HG02588 (cell line): ENCODE results near the gene FBXO33.
"Not testable (repeated sequence)": the region's sequence is repeated elsewhere in the genome, so short reads cannot be mapped to it uniquely, and the experiment has no call there.

Experiments used
- ATAC-seq: cut with Tn5 transposase; IDR thresholded peaks from one replicate; pipeline ENCODE4 v1.9.1; 2021; ENCODE audit warnings: mild to moderate bottlenecking, moderate library complexity; ENCODE audit not compliant: unreplicated experiment

The FBXO33 gene

GRCh38 chr14:39374851-39375250 is 57.4 kb downstream of the FBXO33 start:
- no peak for ATAC-seq

- ATAC-seq = no peak
These were observed 59.6 kb downstream of the FBXO33 start for GRCh38 chr14:39372656-39373055.

GRCh38 chr14:39370415-39370814 is 61.8 kb downstream of the FBXO33 start:
- no peak for ATAC-seq

- ATAC-seq = no peak
These were observed 63.2 kb downstream of the FBXO33 start for GRCh38 chr14:39369029-39369428.

- no peak for ATAC-seq
These were observed 63.8 kb downstream of the FBXO33 start for GRCh38 chr14:39368261-39368959.

DNA sequence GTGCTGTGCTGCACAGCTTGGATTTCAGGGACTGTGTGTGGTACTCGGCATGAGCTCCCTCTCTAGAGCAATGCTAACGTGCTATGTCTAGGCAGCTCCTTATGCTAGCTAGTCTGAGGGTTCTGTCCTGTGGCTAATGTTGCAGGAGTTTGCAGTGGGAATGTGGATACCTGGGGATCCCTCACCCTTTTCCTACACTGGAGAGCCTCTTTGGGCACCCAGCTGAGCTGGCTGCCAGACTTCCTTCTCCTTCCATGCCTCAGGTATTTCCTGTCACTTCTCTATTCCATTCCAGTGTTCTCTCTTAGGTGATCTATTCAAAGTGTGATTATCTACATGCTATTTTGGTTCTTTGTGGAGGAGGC is 64.9 kb downstream of the FBXO33 start:
- no peak for ATAC-seq

GRCh38 chr14:39366460-39367386 is 65.5 kb downstream of the FBXO33 start:
- ATAC-seq = no peak

GRCh38 chr14:39365354-39365753 is 66.9 kb downstream of the FBXO33 start:
- ATAC-seq = no peak

DNA sequence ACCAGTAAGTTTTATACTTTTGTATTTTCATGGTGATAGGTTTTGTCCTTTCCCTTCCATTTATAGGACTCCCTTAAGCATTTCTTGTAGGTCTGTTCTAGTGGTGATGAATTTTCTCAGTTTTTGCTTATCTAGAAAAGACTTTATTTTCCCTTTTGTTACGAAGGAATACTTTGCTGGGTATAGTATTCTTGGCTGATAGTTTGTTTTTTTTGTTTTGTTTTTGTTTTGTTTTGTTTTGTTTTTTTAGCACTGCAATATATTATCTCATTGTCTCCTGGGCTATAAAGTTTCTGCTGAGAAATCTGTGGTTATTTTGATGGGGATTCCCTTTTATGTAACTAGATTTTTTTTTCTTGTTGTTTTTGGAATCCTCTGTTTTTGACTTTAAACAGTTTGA is 67.7 kb downstream of the FBXO33 start:
- no peak for ATAC-seq

GRCh38 chr14:39361556-39361955 is 70.7 kb downstream of the FBXO33 start:
- not testable (repeated sequence) for ATAC-seq

DNA sequence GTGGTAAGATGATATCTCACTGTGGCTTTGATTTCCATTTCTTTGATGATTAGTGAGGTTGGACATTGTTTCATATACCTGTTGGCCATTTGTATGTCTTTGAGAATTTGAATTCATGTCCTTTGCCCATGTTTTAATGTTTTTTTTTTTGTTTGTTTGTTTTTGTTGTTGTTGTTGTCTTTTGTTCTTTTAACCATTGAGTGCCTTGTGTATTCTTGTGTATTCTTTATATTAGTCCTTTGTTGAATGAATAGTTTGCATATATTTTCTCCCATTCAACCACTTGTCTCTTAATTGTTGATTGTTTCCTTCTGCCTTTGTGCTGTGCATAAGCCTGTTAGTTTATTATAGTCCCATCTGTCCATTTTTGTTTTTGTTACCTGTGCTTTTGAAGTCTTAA is 71.9 kb downstream of the FBXO33 start:
- no peak for ATAC-seq

GRCh38 chr14:39359069-39359468 is 73.2 kb downstream of the FBXO33 start:
- not testable (repeated sequence) for ATAC-seq

- ATAC-seq = no peak
These were observed 80.5 kb downstream of the FBXO33 start for GRCh38 chr14:39351708-39352107.

GRCh38 chr14:39350866-39351265 is 81.4 kb downstream of the FBXO33 start:
- ATAC-seq = no peak
